ENCODE measurements around the gene ZNF341. TPM values are rescaled to one million over a fixed set of nuclear protein-coding genes. Genes with fewer than 3 reads are reported as not detected.

ZNF341 gene
- total and polyA plus RNA-seq, 9 of the 15 experiments (the other 6 are each of a cell fraction or from before 2014, with no cell fraction given): 0.08 to 2.6 (median 1.0) TPM

DNA sequence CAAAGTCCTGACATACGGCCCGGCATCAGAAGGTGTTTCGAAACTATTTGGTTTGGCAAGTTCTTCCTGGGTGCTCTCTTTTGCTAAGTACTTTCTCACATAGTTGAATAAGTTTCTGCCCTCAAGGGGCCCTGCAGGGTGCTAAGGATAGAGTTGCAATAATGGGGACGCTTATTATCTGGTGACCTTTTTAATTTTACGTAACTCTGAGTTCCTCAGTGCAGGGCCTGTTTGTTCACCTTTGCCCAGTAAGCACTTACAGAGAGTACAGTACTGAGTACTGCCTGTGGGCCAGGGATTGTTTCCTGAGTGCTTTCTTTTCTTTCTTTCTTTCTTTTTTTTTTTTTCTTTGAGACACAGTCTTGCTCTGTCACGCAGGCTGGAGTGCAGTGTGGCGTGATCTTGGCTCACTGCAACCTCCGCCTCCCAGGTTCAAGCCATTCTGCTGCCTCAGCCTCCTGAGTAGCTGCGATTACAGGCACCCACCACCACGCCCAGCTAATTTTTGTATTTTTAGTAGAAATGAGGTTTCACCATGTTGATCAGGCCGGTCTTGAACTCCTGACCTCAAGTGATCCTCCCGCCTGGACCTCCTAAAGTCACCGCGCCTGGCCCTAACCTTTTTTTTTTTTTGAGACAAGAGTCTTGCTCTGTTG lies 7.2 kb upstream of the ZNF341 start:
- intact Hi-C loops (cut with micrococcal nuclease): no loop called here

More for the DNA sequence above, 7.2 kb upstream of the ZNF341 start:
- no peak for ATAC-seq
- FAIRE-seq: no peak
- CTCF ChIA-PET (ENCODE audit: low intra/inter-chr PET ratio): no interaction called here
- peaks cover under 1 to 6% of the 10 kb centered on the region in 2 experiments; a peak in 3 of 5 replicates for H3K4me1 ChIP-seq (replicated peaks in 1 of 2; ENCODE audit: control insufficient read depth in 2 of 2, insufficient read depth in 2 of 2, low read length in 2 of 2)
- H3K4me2 ChIP-seq (ENCODE audit: insufficient read depth, low read length): no peak overlapping the region
- H3K27me3 ChIP-seq (ENCODE audit: control insufficient read depth in 2 of 2, insufficient read depth in 2 of 2, low read length in 2 of 2): no peaks in the 10 kb centered on the region
- no peak for DNase-seq (ENCODE audit: extremely low read depth in 1 of 4, low spot score in 3 of 4)
- H3K36me3 ChIP-seq (ENCODE audit: control insufficient read depth, insufficient read depth, low read length): no peaks in the 10 kb centered on the region
- H3K9me1 ChIP-seq (ENCODE audit: control insufficient read depth, insufficient read depth, low read length): no peaks in the 10 kb centered on the region
- POLR2A ChIA-PET: interaction anchor here (1.2 kb wide), 1 partner anchor 71 kb away, joined by 4 read pairs; no protein-coding TSS in a partner anchor
- H3K4me3 ChIP-seq: no peak overlapping the region
- no peaks in the 10 kb centered on the region for H4K20me1 ChIP-seq (replicated peaks; ENCODE audit: control insufficient read depth, insufficient read depth, low read length)
- peaks cover 5% of the 10 kb centered on the region; the same call in 2 of the 3 replicates for H3K79me2 ChIP-seq (ENCODE audit: control insufficient read depth, insufficient read depth, low read length)
- H3K9ac ChIP-seq (ENCODE audit: insufficient read depth in 1 of 2, low read depth in 2 of 2, low read length in 2 of 2): no peak overlapping the region
- TF ChIP-seq ESRRB (CRISPR knock-in tag; IDR thresholded peaks at IDR 0.05; ENCODE audit: borderline replicate concordance) (no peak), CBFA2T3 (IDR thresholded peaks at IDR 0.05) (0 out of 2 replicates have a peak, but pooled peaks have one; percentile 24), CEBPB (tag; IDR thresholded peaks at IDR 0.05) (0 out of 2 replicates have a peak, but pooled peaks have one; percentile 18), ZNF316 (IDR thresholded peaks at IDR 0.05) (peak; percentile 23; the same call in 1 of the 2 replicates), HDAC6 (IDR thresholded peaks at IDR 0.05; ENCODE audit: low read depth, low read length) (no peak), NFIX (CRISPR knock-in tag; IDR thresholded peaks at IDR 0.05; ENCODE audit: low read depth) (no peak), RB1 (IDR thresholded peaks at IDR 0.05; ENCODE audit: low read depth) (no peak), FOXK2 (conservative IDR thresholded peaks at IDR 0.05 in 1 of 2, IDR thresholded peaks at IDR 0.05 in 1 of 2; ENCODE audit: low read depth in 2 of 2) (no peak), DIDO1 (tag; IDR thresholded peaks at IDR 0.05; ENCODE audit: low read depth) (no peak)
- TF ChIP-seq, protein P1, sequence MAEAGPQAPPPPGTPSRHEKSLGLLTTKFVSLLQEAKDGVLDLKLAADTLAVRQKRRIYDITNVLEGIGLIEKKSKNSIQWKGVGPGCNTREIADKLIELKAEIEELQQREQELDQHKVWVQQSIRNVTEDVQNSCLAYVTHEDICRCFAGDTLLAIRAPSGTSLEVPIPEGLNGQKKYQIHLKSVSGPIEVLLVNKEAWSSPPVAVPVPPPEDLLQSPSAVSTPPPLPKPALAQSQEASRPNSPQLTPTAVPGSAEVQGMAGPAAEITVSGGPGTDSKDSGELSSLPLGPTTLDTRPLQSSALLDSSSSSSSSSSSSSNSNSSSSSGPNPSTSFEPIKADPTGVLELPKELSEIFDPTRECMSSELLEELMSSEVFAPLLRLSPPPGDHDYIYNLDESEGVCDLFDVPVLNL (CRISPR knock-in tag; IDR thresholded peaks at IDR 0.05; ENCODE audit: low read depth): no peak
- TF ChIP-seq, protein P2, sequence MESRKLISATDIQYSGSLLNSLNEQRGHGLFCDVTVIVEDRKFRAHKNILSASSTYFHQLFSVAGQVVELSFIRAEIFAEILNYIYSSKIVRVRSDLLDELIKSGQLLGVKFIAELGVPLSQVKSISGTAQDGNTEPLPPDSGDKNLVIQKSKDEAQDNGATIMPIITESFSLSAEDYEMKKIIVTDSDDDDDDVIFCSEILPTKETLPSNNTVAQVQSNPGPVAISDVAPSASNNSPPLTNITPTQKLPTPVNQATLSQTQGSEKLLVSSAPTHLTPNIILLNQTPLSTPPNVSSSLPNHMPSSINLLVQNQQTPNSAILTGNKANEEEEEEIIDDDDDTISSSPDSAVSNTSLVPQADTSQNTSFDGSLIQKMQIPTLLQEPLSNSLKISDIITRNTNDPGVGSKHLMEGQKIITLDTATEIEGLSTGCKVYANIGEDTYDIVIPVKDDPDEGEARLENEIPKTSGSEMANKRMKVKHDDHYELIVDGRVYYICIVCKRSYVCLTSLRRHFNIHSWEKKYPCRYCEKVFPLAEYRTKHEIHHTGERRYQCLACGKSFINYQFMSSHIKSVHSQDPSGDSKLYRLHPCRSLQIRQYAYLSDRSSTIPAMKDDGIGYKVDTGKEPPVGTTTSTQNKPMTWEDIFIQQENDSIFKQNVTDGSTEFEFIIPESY (CRISPR knock-in tag; IDR thresholded peaks at IDR 0.05): peak; percentile 74
- TF ChIP-seq, protein P3, sequence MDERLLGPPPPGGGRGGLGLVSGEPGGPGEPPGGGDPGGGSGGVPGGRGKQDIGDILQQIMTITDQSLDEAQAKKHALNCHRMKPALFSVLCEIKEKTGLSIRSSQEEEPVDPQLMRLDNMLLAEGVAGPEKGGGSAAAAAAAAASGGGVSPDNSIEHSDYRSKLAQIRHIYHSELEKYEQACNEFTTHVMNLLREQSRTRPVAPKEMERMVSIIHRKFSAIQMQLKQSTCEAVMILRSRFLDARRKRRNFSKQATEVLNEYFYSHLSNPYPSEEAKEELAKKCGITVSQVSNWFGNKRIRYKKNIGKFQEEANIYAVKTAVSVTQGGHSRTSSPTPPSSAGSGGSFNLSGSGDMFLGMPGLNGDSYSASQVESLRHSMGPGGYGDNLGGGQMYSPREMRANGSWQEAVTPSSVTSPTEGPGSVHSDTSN (CRISPR knock-in tag; IDR thresholded peaks at IDR 0.05; ENCODE audit: low read depth): no peak
- TF ChIP-seq, protein P3 (tag; conservative IDR thresholded peaks at IDR 0.05; ENCODE audit: low read depth): no peak
- WGBS (ENCODE audit: insufficient coverage, low coverage, missing lambda C conversion rate): 53% methylated on average over 11 of the region's 14 CpGs
- H3K9me3 ChIP-seq (replicated peaks; ENCODE audit: control insufficient read depth, insufficient read depth, low read depth, low read length): no peaks in the 10 kb centered on the region
- in situ Hi-C loops (cut with MboI): loop anchor here (5.0 kb wide), 1 partner anchor 57 kb away; the partner anchor contains the start of gene ACTL10
- H2AFZ ChIP-seq (ENCODE audit: low read depth, low read length): peak overlapping the region; percentile 52
- no peak overlapping the region for H3K27ac ChIP-seq (ENCODE audit: extremely low read depth, low read depth, low read length)
- BruUV-seq (replicated peaks): no TSS peak

Data from K562 (cell line).